Measurements from ENCODE around the gene SP140L.

SP140L gene

GRCh38 chr2:230295192-230295591, 31.8 kb upstream of the SP140L start:
- no peak for TF ChIP-seq CEBPB (IDR thresholded peaks at IDR 0.05)
- TF ChIP-seq USF1 (IDR thresholded peaks at IDR 0.05): no peak
- TF ChIP-seq EGR1 (IDR thresholded peaks at IDR 0.05): no peak
- TF ChIP-seq REST (IDR thresholded peaks at IDR 0.05; ENCODE audit: low read depth): no peak
- no peak for TF ChIP-seq TAF1 (IDR thresholded peaks at IDR 0.05; ENCODE audit: low read depth)
- no peak for TF ChIP-seq CREB1 (IDR thresholded peaks at IDR 0.05; ENCODE audit: low read depth)
- no peak for TF ChIP-seq NFIC (IDR thresholded peaks at IDR 0.05)
- TF ChIP-seq ZBTB7A (IDR thresholded peaks at IDR 0.05; ENCODE audit: low read depth): no peak
- TF ChIP-seq EP300 (IDR thresholded peaks at IDR 0.05; ENCODE audit: borderline replicate concordance): no peak
- no peak for TF ChIP-seq TCF12 (IDR thresholded peaks at IDR 0.05; ENCODE audit: low read depth)
- no peak for TF ChIP-seq YY1 (IDR thresholded peaks at IDR 0.05; ENCODE audit: low read depth)
- TF ChIP-seq TEAD4 (IDR thresholded peaks at IDR 0.05): no peak
- no peak for TF ChIP-seq RAD21 (IDR thresholded peaks at IDR 0.05; ENCODE audit: low read depth)
- TF ChIP-seq FOXM1 (IDR thresholded peaks at IDR 0.05; ENCODE audit: borderline replicate concordance, low read depth): no peak
- no peak for TF ChIP-seq MAX (IDR thresholded peaks at IDR 0.05)

- no peak for TF ChIP-seq RAD21 (IDR thresholded peaks at IDR 0.05; ENCODE audit: low read depth)
- TF ChIP-seq YY1 (IDR thresholded peaks at IDR 0.05; ENCODE audit: low read depth): no peak
- TF ChIP-seq EGR1 (IDR thresholded peaks at IDR 0.05): no peak
- no peak for TF ChIP-seq TEAD4 (IDR thresholded peaks at IDR 0.05)
- no peak for TF ChIP-seq ZBTB7A (IDR thresholded peaks at IDR 0.05; ENCODE audit: low read depth)
- TF ChIP-seq CEBPB (IDR thresholded peaks at IDR 0.05): no peak
- TF ChIP-seq MAX (IDR thresholded peaks at IDR 0.05): no peak
- no peak for TF ChIP-seq REST (IDR thresholded peaks at IDR 0.05; ENCODE audit: low read depth)
- TF ChIP-seq EP300 (IDR thresholded peaks at IDR 0.05; ENCODE audit: borderline replicate concordance): no peak
- TF ChIP-seq TCF12 (IDR thresholded peaks at IDR 0.05; ENCODE audit: low read depth): no peak
- no peak for TF ChIP-seq NFIC (IDR thresholded peaks at IDR 0.05)
- TF ChIP-seq FOXM1 (IDR thresholded peaks at IDR 0.05; ENCODE audit: borderline replicate concordance, low read depth): no peak
- TF ChIP-seq USF1 (IDR thresholded peaks at IDR 0.05): no peak
- TF ChIP-seq TAF1 (IDR thresholded peaks at IDR 0.05; ENCODE audit: low read depth): no peak
- TF ChIP-seq CREB1 (IDR thresholded peaks at IDR 0.05; ENCODE audit: low read depth): no peak
Observed at GRCh38 chr2:230296917-230297316, 30.1 kb upstream of the SP140L start.

GRCh38 chr2:230299618-230300017, 27.4 kb upstream of the SP140L start:
- TF ChIP-seq EGR1 (IDR thresholded peaks at IDR 0.05): no peak
- no peak for TF ChIP-seq CREB1 (IDR thresholded peaks at IDR 0.05; ENCODE audit: low read depth)
- TF ChIP-seq USF1 (IDR thresholded peaks at IDR 0.05): no peak
- TF ChIP-seq TEAD4 (IDR thresholded peaks at IDR 0.05): no peak
- no peak for TF ChIP-seq REST (IDR thresholded peaks at IDR 0.05; ENCODE audit: low read depth)
- TF ChIP-seq ZBTB7A (IDR thresholded peaks at IDR 0.05; ENCODE audit: low read depth): no peak
- no peak for TF ChIP-seq FOXM1 (IDR thresholded peaks at IDR 0.05; ENCODE audit: borderline replicate concordance, low read depth)
- TF ChIP-seq MAX (IDR thresholded peaks at IDR 0.05): no peak
- TF ChIP-seq EP300 (IDR thresholded peaks at IDR 0.05; ENCODE audit: borderline replicate concordance): no peak
- TF ChIP-seq TAF1 (IDR thresholded peaks at IDR 0.05; ENCODE audit: low read depth): no peak
- TF ChIP-seq TCF12 (IDR thresholded peaks at IDR 0.05; ENCODE audit: low read depth): no peak
- TF ChIP-seq CEBPB (IDR thresholded peaks at IDR 0.05): no peak
- TF ChIP-seq YY1 (IDR thresholded peaks at IDR 0.05; ENCODE audit: low read depth): no peak
- TF ChIP-seq NFIC (IDR thresholded peaks at IDR 0.05): no peak
- TF ChIP-seq RAD21 (IDR thresholded peaks at IDR 0.05; ENCODE audit: low read depth): no peak
